ENCODE data around the gene PCYT2. TPM values are rescaled to one million over a fixed set of nuclear protein-coding genes. Genes with fewer than 3 reads are reported as not detected.

PCYT2 gene
- total and polyA plus RNA-seq, 7 experiments from 2014 or later = 17.5 to 43.6 (median 27.0) TPM

DNA sequence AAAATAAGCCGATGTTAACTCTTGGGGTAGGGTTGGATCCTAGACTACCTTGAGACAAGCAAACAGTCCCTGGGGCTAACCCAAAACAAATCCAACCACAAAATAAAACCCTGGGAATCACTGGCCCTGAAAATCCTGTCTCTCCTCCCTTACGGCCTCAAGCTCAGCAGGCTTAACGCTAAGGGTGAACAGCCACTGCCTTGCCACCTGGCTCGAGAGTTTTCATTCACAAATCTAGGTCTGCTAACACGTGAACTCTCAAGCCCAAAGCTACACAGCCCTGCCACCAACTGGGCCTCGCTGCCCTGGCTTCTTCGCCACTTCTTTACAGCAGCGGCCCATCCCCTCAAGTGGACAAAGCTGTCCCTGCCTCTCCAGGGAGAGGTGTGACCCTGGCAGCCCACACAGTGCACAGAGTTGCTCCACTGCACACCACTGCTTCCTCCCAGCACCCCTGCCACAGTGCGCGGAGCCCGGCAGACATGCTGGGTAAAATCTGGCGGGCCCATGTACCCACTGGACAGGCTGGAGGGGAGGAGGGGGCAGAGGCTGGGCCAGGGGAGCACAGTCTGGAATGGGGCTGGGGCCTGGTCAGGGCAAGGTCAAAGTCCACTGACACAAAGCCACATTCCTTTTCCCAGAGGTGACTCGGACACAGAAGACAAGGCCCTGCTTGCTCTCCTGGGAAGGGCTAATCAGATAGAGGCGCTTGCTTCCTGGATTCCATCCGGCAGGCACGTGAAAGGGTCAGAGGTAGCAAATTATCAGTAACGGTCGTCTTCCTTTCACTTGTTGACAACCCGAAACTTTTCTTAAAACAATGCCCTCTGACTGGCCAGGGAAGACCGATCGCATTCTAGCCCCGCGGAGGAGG, 996 bp downstream of the PCYT2 start:
- POLR2A ChIA-PET = interaction anchor here (0.6 to 1.4 kb wide), 5 partner anchors 8 to 40 kb away, joined by 3 to 7 read pairs (median 4); no protein-coding TSS in a partner anchor
- ATAC-seq (no peak), DNase-seq (no peak)
- Mint-ChIP-seq H3K27ac (peak overlapping the region in 6 of 9 donors; percentile 31 to 85 (median 54)), H3K27me3 (no peaks in the 10 kb centered on the region), H3K4me3 (peak overlapping the region; percentile 72 to 92 (median 86)), H3K9me3 (no peaks in the 10 kb centered on the region), H3K36me3 (peaks cover 0 to 18% (median 4%) of the 10 kb centered on the region in 5 donors), H3K4me1 (peaks cover 0 to 22% (median 8%) of the 10 kb centered on the region in 7 donors)
- no peaks in the 10 kb centered on the region for H3K27me3 ChIP-seq (ENCODE audit: control insufficient read depth in 2 of 2, insufficient read depth in 2 of 2, low read length in 2 of 2)
- H3K4me1 ChIP-seq (ENCODE audit: control insufficient read depth in 2 of 2, insufficient read depth in 2 of 2, low read length in 2 of 2) = peaks cover 7 to 8% of the 10 kb centered on the region in 2 donors
- intact Hi-C loops (cut with micrococcal nuclease) = loop anchor here (2.0 to 5.0 kb wide), 4 partner anchors 17 to 547 kb away; partner anchors contain the start of genes MAFG (in 2 of the 2), CENPX (in 1 of the 2), LRRC45 (in 1 of the 2) and NARF (in 1 of the 2)
- peak overlapping the region; percentile 68 for H3K27ac ChIP-seq (ENCODE audit: low read depth, low read length)
- peak overlapping the region; percentile 70 for H3K4me3 ChIP-seq (ENCODE audit: low read length)
- H3K9me3 ChIP-seq (ENCODE audit: control insufficient read depth in 2 of 3, low read length in 3 of 3) = no peaks in the 10 kb centered on the region
- CTCF ChIA-PET = no interaction called here
- H3K36me3 ChIP-seq (ENCODE audit: control insufficient read depth in 2 of 3, insufficient read depth in 3 of 3, low read length in 3 of 3) = peaks cover 12 to 67% (median 18%) of the 10 kb centered on the region in 3 experiments

DNA sequence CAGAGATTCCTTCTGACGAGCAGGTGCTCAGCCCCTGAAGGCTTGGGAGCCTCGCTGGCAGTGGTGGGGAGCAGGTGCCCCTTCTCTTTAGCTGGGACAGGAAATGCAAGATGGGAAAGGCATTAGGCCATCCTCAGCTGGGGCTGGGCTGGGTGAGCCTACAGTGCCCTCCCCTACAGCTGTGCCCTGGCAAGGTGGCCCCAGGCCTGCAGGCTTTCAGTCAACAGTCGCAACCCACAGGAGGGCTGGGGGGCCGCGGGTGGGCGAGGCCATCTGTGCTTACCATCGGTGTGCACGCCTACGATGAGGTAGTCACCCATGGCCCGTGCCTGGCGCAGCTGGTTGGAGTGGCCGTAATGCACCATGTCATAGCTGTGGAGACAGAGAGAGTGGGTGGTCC, 2.0 kb downstream of the PCYT2 start:
- Histone ChIP-seq H3K36me3 (ENCODE audit: control insufficient read depth in 2 of 3, insufficient read depth in 3 of 3, low read length in 3 of 3) (peaks cover 4 to 67% (median 11%) of the 10 kb centered on the region in 3 experiments), H3K4me1 (ENCODE audit: control insufficient read depth in 2 of 2, insufficient read depth in 2 of 2, low read length in 2 of 2) (peaks cover 7 to 8% of the 10 kb centered on the region in 2 donors), H3K27ac (ENCODE audit: low read depth, low read length) (no peak overlapping the region), H3K27me3 (ENCODE audit: control insufficient read depth in 2 of 2, insufficient read depth in 2 of 2, low read length in 2 of 2) (no peaks in the 10 kb centered on the region), H3K4me3 (ENCODE audit: low read length) (no peak overlapping the region), H3K9me3 (ENCODE audit: control insufficient read depth in 2 of 3, low read length in 3 of 3) (no peaks in the 10 kb centered on the region)
- peaks cover 0 to 12% (median 4%) of the 10 kb centered on the region in 5 donors for H3K36me3 Mint-ChIP-seq
- peaks cover 0 to 22% (median 4%) of the 10 kb centered on the region in 7 donors for H3K4me1 Mint-ChIP-seq
- DNase-seq (no peak), ATAC-seq (no peak)
- H3K9me3 Mint-ChIP-seq = no peaks in the 10 kb centered on the region
- POLR2A ChIA-PET = no interaction called here
- intact Hi-C loops (cut with micrococcal nuclease) = no loop called here
- no peaks in the 10 kb centered on the region for H3K27me3 Mint-ChIP-seq
- CTCF ChIA-PET = no interaction called here
- H3K27ac Mint-ChIP-seq = peak overlapping the region in 1 of 9 donors; percentile 9
- peak overlapping the region in 5 of 10 donors; percentile 12 to 90 (median 55) for H3K4me3 Mint-ChIP-seq

DNA sequence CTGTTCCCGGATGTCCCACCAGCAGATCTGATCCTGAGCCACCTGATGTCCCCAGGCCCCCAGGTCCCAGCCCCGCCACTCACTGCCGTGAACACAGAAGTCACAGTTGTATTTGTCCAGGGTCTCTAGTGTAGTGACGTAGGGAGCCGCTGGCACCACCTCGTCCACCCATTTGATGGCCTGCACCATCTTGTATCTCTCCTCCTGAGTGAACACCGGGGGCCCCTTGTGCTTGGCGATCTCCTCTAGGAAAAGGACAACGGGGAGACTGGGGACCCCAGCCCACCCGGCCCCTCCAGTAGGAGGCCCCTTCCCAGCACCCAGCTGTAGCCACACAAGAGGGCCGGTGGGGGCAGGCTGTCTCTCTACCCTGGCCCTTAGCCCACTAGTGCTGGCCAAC, 2.4 kb downstream of the PCYT2 start:
- H3K36me3 ChIP-seq (ENCODE audit: control insufficient read depth in 2 of 3, insufficient read depth in 3 of 3, low read length in 3 of 3) = peaks cover 4 to 67% (median 7%) of the 10 kb centered on the region in 3 experiments
- Mint-ChIP-seq H3K27ac (no peak overlapping the region), H3K4me1 (peaks cover 0 to 22% (median 4%) of the 10 kb centered on the region in 7 donors), H3K36me3 (peaks cover 0 to 11% (median 4%) of the 10 kb centered on the region in 5 donors), H3K9me3 (no peaks in the 10 kb centered on the region), H3K4me3 (peak overlapping the region in 1 of 10 donors; percentile 9), H3K27me3 (no peaks in the 10 kb centered on the region)
- no peak for DNase-seq
- CTCF ChIA-PET = no interaction called here
- H3K27ac ChIP-seq (ENCODE audit: low read depth, low read length) = no peak overlapping the region
- no peaks in the 10 kb centered on the region for H3K9me3 ChIP-seq (ENCODE audit: control insufficient read depth in 2 of 3, low read length in 3 of 3)
- peaks cover 7 to 8% of the 10 kb centered on the region in 2 donors for H3K4me1 ChIP-seq (ENCODE audit: control insufficient read depth in 2 of 2, insufficient read depth in 2 of 2, low read length in 2 of 2)
- ATAC-seq = no peak
- intact Hi-C loops (cut with micrococcal nuclease) = no loop called here
- no peak overlapping the region for H3K4me3 ChIP-seq (ENCODE audit: low read length)
- POLR2A ChIA-PET = no interaction called here
- no peaks in the 10 kb centered on the region for H3K27me3 ChIP-seq (ENCODE audit: control insufficient read depth in 2 of 2, insufficient read depth in 2 of 2, low read length in 2 of 2)

DNA sequence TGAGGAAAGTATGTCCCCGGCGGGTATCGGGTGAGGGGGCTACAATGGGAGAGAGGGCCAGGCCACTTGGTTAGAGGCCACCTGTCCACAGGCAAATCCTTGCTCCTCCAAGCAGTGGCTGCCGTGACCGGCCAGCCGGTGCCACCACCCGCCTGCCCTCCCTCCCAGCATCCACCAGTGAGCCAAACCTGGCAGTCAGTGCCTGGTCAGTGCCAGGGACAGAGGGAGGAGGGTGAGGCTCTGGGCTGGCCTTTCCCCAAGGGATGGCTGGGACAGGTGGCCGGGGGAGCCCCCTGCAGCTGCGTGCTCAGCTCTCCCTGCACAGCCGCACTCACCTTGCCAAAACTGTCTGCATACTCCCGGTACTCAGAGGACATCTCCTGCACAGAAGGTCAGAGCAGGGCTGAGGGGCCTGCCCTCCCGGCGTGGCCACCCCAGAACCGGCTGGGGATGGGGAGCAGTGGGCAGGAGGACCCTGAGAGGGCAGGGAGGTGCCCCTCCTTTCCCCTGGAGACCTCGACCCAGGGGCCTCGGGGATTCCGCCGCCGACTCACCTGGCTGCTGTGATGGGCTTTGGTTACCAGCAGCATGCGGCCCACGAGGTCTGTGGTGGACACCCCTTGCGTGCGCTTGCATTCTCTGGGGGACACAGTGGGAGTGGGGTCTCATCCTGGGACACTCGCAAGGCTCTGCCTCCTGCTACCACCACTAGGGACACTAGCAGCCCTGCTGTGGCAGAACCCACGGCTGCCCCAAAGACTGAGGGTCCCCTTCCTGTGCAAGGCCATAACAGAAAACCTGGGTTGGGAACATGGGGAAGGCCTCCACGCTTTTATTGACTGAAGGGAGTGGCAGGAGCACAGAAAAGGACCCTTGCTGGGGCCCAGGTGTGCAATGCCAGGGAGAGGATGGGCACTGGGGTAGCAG, 3.7 kb downstream of the PCYT2 start:
- H3K27ac ChIP-seq (ENCODE audit: low read depth, low read length) = no peak overlapping the region
- H3K4me1 Mint-ChIP-seq = peaks cover 0 to 19% (median 0%) of the 10 kb centered on the region in 7 donors
- H3K4me3 ChIP-seq (ENCODE audit: low read length) = no peak overlapping the region
- no peaks in the 10 kb centered on the region for H3K9me3 ChIP-seq (ENCODE audit: control insufficient read depth in 2 of 3, low read length in 3 of 3)
- H3K9me3 Mint-ChIP-seq = no peaks in the 10 kb centered on the region
- peaks cover 0 to 54% (median 0%) of the 10 kb centered on the region in 3 experiments for H3K36me3 ChIP-seq (ENCODE audit: control insufficient read depth in 2 of 3, insufficient read depth in 3 of 3, low read length in 3 of 3)
- no peaks in the 10 kb centered on the region for H3K27me3 ChIP-seq (ENCODE audit: control insufficient read depth in 2 of 2, insufficient read depth in 2 of 2, low read length in 2 of 2)
- POLR2A ChIA-PET = no interaction called here
- DNase-seq (no peak), ATAC-seq (no peak)
- CTCF ChIA-PET = no interaction called here
- intact Hi-C loops (cut with micrococcal nuclease) = no loop called here
- no peak overlapping the region for H3K27ac Mint-ChIP-seq
- no peak overlapping the region for H3K4me3 Mint-ChIP-seq
- no peaks in the 10 kb centered on the region for H3K27me3 Mint-ChIP-seq
- H3K36me3 Mint-ChIP-seq = no peaks in the 10 kb centered on the region
- H3K4me1 ChIP-seq (ENCODE audit: control insufficient read depth in 2 of 2, insufficient read depth in 2 of 2, low read length in 2 of 2) = peaks cover 7 to 8% of the 10 kb centered on the region in 2 donors

DNA sequence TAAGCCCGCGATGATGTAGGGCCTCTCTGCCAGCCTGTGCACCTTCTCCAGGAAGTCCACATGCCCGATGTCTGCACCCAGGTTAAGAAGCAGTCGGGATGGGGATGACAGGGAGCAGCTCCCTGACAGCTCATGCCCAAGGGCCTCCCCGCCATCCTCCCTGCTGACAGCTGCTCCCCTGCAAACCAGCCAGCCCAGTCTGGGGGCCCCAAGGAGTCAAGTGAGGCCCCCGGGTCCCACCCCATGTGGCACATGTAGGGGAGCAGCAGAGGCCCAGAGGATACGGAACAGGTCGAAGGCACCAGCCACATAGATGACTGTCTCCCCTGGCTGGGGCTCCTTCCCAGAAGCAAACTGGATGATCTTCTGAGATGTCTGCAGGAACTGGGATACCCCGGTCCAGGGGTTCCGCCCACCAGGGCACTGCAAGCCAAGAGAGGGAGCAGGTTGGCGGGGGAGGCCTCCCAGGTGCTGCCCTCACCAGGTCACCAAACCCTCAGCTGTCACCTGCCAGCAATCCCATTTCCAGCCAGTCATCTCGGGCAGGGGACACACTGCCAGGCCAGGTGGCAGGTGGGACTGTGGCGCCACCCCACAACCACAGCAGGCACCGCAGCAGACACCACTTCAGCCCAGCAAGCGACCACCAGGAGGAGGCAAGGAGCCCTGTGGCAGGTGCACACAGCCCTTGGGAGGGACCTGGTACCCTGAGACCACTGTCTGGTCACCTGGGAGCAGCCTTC, 4.6 kb downstream of the PCYT2 start:
- Mint-ChIP-seq H3K27me3 (no peaks in the 10 kb centered on the region), H3K4me3 (no peak overlapping the region), H3K36me3 (no peaks in the 10 kb centered on the region), H3K4me1 (peaks cover 0 to 12% (median 0%) of the 10 kb centered on the region in 7 donors), H3K9me3 (no peaks in the 10 kb centered on the region), H3K27ac (no peak overlapping the region)
- peaks cover 7 to 8% of the 10 kb centered on the region in 2 donors for H3K4me1 ChIP-seq (ENCODE audit: control insufficient read depth in 2 of 2, insufficient read depth in 2 of 2, low read length in 2 of 2)
- H3K9me3 ChIP-seq (ENCODE audit: control insufficient read depth in 2 of 3, low read length in 3 of 3) = no peaks in the 10 kb centered on the region
- no peak for DNase-seq
- no peak overlapping the region for H3K27ac ChIP-seq (ENCODE audit: low read depth, low read length)
- H3K36me3 ChIP-seq (ENCODE audit: control insufficient read depth in 2 of 3, insufficient read depth in 3 of 3, low read length in 3 of 3) = peaks cover 0 to 47% (median 0%) of the 10 kb centered on the region in 3 experiments
- intact Hi-C loops (cut with micrococcal nuclease) = no loop called here
- no peak for ATAC-seq
- no peak overlapping the region for H3K4me3 ChIP-seq (ENCODE audit: low read length)
- ChIA-PET CTCF (no interaction called here), POLR2A (interaction anchor here (1.0 to 1.6 kb wide), 2 partner anchors 13 to 20 kb away, joined by 3 read pairs; no protein-coding TSS in a partner anchor)
- H3K27me3 ChIP-seq (ENCODE audit: control insufficient read depth in 2 of 2, insufficient read depth in 2 of 2, low read length in 2 of 2) = peaks cover 0 to under 1% of the 10 kb centered on the region in 2 donors

DNA sequence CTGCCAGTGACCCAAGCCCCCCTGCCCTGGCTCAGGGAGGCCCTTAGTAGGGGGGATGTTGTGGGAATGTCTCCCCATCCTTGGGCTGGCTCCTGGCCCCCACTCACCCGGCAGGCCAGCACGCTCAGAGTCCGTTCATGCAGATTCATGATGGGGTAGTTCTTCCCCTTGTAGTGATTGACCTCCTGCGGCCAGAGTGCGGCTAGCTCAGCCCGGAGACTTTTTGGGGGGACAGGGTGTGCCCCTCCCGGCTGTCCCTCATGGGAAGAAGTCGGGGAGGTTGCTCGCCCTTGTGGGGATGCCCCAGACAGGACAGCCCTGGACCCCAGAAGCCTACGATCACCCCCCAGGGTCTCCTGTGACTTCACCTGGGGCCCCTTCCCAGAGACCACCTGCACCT, 5.2 kb downstream of the PCYT2 start:
- peaks cover 0 to 4% of the 10 kb centered on the region in 2 donors for H3K27me3 ChIP-seq (ENCODE audit: control insufficient read depth in 2 of 2, insufficient read depth in 2 of 2, low read length in 2 of 2)
- H3K36me3 ChIP-seq (ENCODE audit: control insufficient read depth in 2 of 3, insufficient read depth in 3 of 3, low read length in 3 of 3) = peaks cover 0 to 47% (median 0%) of the 10 kb centered on the region in 3 experiments
- Mint-ChIP-seq H3K27ac (no peak overlapping the region), H3K4me1 (peaks cover 0 to 17% (median 4%) of the 10 kb centered on the region in 7 donors), H3K27me3 (peaks cover 4 to 5% (median 5%) of the 10 kb centered on the region in 5 donors), H3K4me3 (no peak overlapping the region), H3K36me3 (peaks cover 0 to 4% (median 3%) of the 10 kb centered on the region in 5 donors), H3K9me3 (no peaks in the 10 kb centered on the region)
- DNase-seq = no peak
- ATAC-seq = no peak
- POLR2A ChIA-PET = interaction anchor here (1.0 to 1.6 kb wide), 2 partner anchors 13 to 20 kb away, joined by 3 read pairs; no protein-coding TSS in a partner anchor
- no peak overlapping the region for H3K27ac ChIP-seq (ENCODE audit: low read depth, low read length)
- intact Hi-C loops (cut with micrococcal nuclease) = no loop called here
- CTCF ChIA-PET = no interaction called here
- H3K4me1 ChIP-seq (ENCODE audit: control insufficient read depth in 2 of 2, insufficient read depth in 2 of 2, low read length in 2 of 2) = peaks cover 7 to 8% of the 10 kb centered on the region in 2 donors
- H3K4me3 ChIP-seq (ENCODE audit: low read length) = no peak overlapping the region
- H3K9me3 ChIP-seq (ENCODE audit: control insufficient read depth in 2 of 3, low read length in 3 of 3) = no peaks in the 10 kb centered on the region
